Anterior cingulate cortex (tissue), 58 donors: ENCODE data around the gene NXT2.
A peak's percentile ranks its signal among the peaks of the same experiment; 100 is the strongest.
"Not testable (repeated sequence)": the region's sequence is repeated elsewhere in the genome, so short reads cannot be mapped to it uniquely, and the experiment has no call there.

Experiments
- DNase-seq, 58 donors: peaks; one replicate each; lab custom pipeline; 2025; lab: John Stamatoyannopoulos, UW

Gene NXT2

DNA sequence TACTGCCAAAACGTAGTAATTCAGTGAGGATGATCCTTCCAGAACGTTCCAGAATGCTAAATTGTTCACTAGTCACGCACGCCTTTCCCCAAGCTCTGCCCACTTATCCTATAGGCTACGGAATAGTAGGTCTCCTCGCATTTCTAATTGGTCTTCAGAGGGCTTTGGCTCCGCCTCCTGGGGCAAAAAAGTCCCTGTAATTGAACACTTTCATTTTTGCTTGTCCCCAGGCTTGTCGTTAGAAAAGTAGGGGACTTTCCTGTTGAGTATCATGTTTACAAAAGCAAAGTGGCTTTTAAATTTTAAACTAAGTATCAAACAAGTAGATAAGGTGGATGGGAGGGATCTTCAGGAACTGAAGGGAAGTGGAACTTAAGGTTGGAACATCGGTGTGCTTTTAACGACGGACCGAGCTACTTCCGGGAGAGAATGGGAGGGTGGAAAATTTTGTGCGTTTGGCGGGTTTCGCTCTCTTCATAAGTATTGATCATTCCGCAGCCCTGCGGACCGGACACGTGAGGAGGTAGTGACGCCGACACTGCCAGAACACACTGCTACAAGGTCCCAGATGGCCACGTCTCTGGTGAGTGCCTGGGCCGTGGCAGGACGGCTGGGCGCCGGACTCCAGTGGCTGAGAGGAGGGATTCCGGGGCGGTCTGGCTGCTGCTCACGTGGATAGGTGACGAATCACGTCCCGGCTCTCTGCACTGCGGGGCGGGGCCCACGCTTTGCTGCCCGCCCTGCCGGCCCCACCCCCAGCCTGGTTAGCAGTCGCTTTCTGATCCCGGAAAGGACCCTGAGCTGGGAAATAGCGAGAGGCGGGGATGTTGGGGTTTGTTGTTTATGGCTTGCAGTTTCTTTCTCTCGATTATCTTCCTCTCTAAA, at the start of gene NXT2:
TSS of gene NXT2 (plus strand) at position 406 of the 885 bp plus-strand sequence. CDS start at position 569, 163 bp downstream.
- peak; percentile 21 to 91 (median 81) for DNase-seq

DNA sequence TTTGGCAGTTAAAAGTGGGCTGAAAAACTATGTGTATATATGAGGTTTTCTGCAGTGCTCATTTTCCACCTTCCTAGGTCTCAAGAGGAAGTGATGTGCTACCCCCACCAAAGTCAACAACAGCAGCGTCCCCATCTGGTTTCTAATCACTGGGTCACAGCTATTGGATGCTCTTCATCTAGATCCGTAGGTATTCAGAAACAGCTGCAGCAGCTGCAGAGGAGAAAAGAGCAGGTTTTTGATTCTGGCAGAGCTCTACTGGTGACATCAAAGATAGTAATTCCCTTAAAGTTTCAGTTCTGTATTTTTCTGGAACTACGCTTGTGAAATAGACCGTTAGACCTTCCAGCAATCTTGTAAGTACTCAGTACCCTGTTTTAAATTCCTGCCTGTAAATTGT, 49.0 kb upstream of the NXT2 start:
- no peak for DNase-seq

DNA sequence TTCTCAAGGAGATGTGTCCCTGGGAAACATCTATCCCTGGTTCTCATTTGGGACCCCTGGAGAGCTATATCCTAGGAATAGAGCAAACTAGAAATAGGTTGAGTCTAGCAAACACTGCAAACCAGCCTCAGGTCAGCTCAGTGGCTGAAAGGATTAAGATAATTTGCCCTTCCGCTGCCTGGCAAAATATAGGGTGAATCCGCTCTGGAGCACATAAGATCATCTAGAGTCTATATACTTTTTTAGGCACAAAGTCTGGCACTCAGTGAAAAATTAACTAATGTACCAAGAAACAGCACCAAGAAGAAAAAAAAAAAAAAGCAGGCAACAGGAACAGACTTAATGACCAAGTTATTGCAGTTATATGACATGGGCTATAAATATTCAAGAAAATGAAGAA, 47.5 kb upstream of the NXT2 start:
- no peak for DNase-seq

DNA sequence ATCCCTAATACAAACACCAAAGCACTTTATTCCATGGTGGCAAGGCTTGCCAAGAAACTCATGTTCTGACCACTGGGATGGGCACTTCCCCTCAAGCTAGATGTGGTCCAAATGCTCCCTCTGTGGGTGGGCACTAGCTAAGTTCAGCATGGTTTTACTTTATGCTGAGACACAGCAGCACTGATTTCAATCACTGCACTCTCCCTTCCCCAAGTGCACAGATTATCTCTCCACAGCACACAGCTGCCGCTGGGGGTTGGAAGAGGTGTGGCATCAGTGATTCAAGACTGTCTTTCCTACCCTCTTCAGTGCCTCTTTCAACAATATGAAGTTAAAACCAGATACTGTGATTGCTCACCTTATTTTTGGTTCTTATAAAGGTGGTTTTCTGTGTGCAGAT, 38.2 kb upstream of the NXT2 start:
- no peak for DNase-seq

DNA sequence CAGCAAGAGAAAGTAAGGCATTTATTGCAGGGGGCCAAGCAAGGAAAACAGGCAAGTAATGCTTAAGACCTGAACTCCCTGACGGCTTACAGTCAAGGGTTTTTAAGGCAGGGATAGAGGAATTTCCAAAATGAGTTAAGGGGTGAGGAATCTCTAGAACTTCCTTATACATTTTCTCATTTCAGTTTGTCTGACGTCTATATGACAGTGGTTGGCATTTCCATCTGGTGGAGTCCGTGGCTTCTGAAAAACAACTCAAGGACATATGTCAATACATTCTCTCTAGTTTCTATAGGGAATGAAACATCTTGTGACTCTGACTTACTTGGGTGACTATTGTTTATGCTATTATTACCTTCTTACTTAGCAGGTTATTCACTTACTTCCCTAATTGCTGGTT, 35.5 kb upstream of the NXT2 start:
- DNase-seq = no peak

DNA sequence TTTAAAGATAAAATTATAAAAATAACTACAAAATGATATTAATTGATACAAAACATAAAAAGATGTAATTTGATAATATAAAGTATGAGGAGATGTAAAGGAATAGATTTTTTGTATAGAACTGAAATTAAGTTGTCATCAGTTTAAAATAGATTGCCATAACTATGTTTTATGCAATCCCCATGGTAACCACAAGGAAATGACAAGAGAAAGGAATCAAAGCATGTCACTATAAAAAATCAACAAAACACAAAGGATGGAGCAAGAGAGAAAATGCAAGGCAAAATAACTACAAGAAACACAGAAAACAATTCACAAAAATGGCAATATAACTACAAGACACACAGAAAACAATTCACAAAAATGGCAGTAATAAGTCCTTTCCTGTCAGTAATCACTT, 27.7 kb upstream of the NXT2 start:
- no peak for DNase-seq

DNA sequence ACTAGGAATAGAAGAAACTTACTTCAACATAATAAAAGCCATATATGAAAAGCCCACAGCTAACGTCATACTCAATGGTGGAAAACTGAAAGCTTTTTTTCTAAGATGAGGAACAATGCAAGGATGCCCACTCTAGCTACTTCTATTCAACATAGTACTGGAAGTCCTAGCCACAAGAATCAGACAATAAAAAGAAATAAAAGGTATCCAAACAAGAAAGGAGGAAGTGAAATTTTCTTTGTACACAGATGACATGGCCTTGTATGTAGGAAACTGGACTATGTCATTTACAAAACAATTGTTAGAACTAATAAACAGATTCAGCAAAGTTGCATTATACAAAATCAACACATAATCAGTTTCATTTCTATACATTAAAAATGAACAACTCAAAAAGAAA, 25.5 kb upstream of the NXT2 start:
- no peak for DNase-seq

DNA sequence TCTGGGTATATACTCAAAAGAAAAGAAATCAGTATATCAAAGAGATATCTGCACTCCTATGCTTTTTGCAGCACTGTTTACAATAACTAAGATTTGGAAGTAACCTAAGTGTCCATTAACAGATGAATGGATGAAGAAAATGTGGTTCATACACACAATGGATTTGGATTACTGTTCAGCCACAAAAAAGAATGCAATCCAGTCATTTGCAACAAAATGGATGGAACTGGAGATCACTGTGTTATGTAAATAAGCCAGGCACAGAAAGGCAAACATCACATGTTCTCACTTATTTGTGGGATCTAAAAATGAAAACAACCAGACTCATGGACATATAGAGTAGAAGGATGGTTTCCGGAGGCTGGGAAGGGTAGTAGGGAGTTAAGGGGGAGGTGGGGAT, 17.6 kb upstream of the NXT2 start:
- DNase-seq = no peak

DNA sequence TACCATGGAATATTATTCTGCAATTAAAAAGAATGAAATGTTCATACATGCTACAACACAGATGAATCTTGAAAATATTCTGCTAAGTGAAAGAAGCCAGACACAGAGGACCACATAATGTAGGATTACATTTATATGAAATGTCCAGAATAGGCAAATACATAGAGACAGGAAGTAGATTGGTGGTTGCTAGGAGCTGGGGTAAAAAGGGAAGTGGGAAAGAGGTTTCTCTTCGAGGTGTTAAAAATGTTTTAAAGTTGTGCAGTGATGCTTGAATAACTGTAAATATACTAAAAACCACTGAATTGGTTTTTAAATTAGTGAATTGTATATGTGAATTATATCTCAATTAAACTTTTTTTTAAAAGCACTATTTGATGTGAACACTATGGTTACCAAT, 3.6 kb upstream of the NXT2 start:
- DNase-seq = no peak

DNA sequence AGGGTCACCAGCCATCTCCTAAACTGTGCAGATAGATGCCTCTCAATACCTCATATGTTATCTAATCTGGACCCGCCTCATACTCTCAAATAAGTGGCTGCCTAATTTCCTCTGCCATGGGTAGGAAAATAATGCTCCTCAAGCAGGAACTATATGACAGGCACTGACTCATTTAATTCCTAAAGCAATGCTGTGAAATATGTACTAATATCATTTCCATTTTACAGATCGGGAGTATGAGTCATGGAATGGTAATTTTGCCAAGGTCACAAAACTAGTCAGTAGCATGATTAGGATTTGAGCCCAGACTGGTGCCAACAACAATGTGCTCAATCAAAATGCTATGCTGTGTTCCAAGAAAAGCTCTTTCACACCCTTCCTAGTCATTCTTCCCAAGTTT, 3.0 kb upstream of the NXT2 start:
- DNase-seq = no peak

DNA sequence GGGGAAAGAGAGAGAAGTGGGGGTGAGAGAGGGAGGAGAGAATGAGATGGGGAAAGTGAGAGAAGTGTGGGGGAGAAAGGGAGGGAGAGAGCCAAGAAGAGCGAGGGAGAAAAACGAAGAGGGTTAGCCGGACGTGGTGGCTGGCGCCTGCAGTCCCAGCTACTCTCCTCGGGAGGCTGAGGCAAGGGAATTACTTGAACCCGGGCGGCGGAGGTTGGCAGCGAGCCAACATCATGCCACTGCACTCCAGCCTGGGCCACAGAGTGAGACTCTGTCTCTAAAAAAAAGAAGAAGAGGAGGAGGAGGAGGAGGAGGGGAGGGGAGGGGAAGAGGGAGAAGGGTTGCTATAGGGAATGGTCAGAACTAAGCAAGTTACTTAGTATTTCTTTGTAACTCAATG, 1.7 kb upstream of the NXT2 start:
- DNase-seq = peak in 1 of 58 donors; percentile 2

DNA sequence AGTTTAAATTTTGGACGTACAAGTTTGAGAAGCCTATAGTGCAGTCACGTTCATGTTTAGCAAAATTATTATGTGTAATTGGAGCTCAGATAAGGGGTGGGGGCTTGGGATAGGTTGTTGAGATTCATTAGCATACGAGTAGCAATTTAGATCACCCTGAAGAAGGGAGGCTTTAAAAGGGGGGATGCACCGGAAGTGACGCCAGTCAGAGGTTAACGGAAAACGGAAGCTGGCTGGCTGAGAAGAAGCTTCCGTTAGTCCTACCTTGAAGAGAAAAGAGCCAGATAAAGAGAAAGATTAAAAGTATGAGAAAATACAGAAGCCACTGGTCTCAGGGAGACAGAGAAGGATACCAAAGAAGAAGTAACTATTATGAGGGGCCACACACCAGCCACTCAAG, 1.1 kb upstream of the NXT2 start:
- peak in 1 of 58 donors; percentile 0 for DNase-seq

DNA sequence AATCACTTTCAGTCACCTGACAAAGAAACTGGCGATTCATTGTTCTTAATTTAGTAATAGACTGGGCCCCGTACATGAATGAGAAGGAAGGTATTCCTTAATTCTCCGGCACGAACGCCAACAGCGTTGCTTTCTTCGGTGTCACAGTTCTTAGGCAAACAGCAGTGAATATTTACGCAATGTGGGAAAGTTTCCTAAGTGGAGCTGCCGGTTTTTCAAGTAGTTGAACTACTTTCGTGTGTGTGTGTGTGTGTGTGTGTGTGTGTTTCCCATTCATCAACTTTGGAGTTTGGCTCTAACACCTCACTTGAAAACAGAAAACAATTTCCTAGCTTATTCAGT, 651 bp downstream of the NXT2 start:
- DNase-seq = peak in 5 of 58 donors; percentile 5 to 25 (median 16)

DNA sequence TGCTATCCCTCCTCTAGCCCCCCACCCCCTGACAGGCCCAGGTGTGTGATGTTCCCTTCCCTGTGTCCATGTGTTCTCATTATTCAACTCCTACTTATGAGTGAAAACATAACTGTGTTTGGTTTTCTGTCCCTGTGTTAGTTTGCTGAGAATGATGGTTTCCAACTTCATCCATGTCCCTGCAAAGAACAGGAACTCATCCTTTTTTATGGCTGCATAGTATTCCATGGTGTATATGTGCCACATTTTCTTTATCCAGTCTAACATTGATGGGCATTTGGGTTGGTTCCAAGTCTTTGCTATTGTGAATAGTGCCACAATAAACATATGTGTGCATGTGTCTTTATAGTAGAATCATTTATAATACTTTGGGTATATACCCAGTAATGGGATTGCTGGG, 2.4 kb downstream of the NXT2 start:
- DNase-seq = not testable (repeated sequence)

DNA sequence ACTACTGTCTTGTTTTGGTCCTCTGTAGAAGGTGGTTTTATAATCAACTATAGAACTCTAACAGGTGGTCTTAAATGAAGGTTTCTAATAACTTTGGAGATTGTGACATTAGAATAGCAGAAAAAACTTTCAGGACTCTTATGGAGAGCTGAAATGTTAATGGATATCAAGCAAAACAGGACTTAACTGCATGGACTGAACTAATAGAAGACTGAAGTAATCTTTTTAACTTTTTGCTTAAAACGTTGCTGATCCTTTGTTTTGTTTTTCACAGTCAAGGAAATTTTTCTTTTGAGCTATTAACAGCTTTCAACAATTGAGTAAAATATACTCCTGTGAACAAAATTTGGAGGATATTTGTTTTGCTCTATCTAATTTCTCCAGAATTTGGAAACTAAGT, 17.2 kb downstream of the NXT2 start:
- no peak for DNase-seq

DNA sequence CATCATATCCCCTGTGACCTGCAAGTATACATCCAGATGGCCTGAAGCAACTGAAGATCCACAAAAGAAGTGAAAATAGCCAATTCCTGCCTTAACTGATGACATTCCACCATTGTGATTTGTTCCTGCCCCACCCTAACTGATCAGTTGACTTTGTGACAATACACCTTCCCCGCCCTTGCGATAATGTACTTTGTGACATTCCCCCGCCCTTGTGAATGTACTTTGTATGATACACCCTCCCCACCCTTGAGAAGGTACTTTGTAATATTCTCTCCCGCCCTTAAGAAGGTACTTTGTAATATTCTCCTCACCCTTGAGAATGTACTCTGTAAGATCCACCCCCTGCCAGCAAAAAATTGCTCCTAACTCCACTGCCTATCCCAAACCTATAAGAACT, 39.4 kb downstream of the NXT2 start:
- not testable (repeated sequence) for DNase-seq

DNA sequence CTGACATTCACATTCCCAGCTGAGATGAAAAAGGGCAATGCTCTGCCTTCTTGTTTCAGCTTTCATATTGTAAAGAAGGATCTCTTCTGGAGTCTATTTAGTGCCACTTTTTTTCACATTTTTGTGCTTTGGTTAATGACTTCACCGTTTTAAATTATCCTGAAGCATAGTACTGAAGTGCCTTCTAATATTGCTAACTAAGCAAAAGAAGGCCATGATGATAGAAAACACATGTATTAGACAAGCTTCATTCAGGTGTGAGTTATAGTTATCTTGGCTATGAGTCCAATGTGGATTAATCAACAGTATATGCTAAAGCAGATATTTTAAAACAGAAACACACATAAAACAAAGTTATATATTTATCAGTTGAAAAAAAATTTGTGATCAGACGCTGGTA, 40.4 kb downstream of the NXT2 start:
- DNase-seq = no peak

DNA sequence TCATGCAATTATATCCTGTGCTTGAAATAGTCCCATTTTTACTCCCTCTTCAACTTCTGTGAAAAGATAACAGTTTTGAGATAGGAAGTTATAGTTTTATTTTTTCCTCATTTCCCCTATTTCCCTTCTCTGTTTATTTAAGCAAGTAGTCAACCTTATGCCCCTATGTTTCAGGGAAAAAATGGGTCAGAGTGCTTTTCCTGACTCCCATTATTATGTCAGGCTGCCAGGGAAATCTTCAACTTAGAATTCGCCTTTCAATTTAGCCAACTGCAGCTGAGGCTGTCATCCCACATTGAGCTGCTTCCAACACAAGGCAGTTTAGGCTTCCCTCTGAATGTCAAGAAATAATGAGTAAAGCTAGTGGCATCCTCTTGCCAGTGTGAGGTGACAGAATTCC, 42.3 kb downstream of the NXT2 start:
- DNase-seq = no peak

DNA sequence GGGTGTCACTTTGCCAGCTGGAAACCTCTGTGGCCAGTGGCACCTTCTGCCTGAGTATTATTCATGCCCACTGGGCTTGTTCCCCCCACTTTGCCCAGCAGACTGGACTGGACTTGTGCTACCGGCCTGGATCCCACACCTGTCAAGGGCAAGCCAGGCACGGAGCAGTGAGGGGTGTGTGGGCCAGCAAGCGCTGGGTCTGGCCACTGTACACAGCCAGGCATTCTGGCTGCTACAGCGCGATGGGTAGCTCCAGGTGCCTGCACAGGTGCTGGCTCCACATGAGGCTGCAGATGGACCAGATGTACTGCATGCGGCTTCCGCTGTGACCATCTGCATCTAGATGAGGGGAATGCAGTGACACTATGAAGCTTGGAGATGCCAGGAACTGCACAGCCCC, 48.8 kb downstream of the NXT2 start:
- DNase-seq = no peak

DNA sequence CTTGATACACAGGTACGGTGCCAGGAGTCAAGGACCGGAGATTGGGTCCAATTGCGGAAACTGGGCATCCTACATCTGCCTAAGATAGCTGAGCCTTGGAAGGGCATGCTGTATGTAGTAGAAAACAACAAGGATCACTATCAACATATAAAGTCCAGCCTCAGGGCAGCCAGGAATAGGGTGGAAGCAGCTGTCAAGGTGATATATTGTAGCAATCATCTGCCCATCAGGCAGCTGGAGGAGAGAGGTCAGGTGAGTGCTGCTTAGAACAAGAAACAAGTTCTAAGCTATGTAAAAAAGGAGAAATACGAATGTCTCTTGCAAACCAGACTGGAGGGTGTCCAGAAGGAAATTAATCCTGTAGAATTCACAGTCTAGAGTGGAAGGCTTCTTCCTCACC, 53.5 kb downstream of the NXT2 start:
- no peak for DNase-seq
